GM21367 (cell line): Measurements from ENCODE around the gene SLITRK1.

Experiments used
- ATAC-seq: cut with Tn5 transposase; IDR thresholded peaks from one replicate; pipeline ENCODE4 v1.9.1; 2021; ENCODE audit not compliant: unreplicated experiment

The SLITRK1 gene

GRCh38 chr13:83876546-83876945 is 5.7 kb downstream of the SLITRK1 start:
- ATAC-seq: peak; percentile 92

DNA sequence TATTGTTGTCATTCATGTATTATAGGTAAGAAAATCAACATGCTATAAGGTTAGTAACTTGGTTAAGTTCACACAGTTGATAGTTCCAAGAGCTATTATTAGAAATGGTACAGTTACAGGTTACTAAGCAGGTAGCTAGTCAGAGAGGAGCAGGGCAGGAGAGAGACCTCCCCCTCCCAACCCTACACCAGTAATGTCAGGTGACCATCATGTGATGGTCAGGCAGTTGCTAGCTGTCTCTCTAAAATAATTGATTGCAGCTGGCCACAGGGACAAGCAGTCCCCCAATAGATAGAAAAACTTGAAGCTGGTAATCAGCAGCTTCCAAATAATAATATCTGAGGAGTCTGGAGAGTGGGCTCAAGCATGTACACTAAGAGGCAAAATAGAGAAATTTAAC is 14.6 kb downstream of the SLITRK1 start:
- ATAC-seq: no peak

GRCh38 chr13:83865161-83866137 is 16.8 kb downstream of the SLITRK1 start:
- no peak for ATAC-seq

DNA sequence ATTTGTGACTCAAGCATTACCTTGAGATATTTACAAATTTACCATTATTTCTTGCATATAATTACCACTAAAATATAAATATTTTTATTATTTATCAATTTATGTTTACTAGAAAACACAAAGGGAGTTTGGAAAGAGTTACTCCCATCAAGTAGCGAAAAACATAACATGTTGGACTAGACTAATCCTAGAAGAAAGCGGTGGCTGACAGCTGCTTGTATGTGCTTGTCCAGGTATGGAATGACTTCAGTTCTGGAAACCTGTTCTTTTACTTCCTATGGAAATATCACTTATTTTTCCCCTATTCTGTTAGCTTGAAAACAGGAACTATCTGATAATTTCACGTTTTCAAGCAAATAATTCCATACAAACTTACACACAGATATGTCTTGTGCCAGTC is 28.5 kb downstream of the SLITRK1 start:
- ATAC-seq: no peak

DNA sequence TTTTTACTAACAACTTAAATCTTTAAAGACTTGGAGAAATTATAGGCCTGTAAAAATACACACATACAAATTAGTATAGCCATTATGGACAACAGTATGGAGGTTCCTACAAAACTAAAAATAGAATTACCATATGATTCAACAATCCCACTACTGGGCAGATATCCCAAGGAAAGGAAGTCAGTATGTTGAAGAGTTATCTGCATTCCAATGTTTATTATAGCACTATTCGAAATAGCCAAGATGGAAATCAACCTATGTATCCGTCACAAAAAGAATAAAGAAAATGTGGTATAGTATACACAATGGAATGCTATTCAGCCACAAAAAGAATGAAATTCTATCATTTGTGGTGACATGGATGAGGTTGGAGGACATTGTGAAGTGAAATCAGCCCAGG is 37.2 kb downstream of the SLITRK1 start:
- no peak for ATAC-seq

DNA sequence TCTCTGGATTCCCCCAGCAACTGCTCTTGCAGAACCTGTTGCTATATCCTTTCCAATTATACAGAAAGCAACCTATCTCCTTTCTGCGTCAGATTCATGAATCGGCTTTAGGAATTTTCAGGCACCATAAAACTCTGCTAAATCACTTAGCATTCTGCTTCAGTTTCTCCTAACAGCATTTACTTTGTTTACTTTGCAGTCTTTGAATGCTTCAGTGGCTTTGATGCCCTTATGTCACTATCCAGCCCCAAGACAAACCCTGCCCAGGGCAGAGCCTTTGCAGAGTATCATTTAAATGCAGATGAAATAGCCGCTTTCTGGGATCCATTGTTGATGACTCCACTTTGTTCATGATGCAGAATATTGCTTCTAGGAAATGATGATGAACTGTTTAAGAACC is 43.1 kb downstream of the SLITRK1 start:
- no peak for ATAC-seq

GRCh38 chr13:83831796-83832195 is 50.5 kb downstream of the SLITRK1 start:
- ATAC-seq: no peak

GRCh38 chr13:83829810-83830209 is 52.5 kb downstream of the SLITRK1 start:
- ATAC-seq: no peak

DNA sequence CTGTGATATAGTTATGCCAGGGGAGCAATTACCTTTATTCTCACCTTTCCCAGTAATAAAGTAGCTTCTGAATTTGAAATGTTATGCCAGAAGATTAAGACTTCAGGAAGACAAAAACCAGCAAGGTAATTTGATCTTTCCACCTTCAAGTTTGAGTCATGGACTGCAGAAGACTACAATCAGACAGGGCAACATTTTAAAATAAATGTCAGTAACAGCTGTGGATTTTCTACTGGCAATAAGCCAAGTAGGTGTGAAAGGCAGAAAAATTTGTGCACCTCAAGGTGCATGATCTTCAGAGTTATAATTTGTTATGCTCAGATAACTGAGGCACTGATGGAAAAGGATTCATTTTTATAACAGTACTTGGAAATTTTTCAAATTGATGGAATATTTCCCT is 54.9 kb downstream of the SLITRK1 start:
- no peak for ATAC-seq
